K562 (cell line): Measurements from ENCODE around the gene CCNYL1. TPM values are rescaled to one million over a fixed set of nuclear protein-coding genes. Genes with fewer than 3 reads are reported as not detected.

Source experiments
- ETS1 ChIP-seq: conservative IDR thresholded peaks from 2 replicates; pipeline ENCODE4 v1.6.1; 2011; ENCODE audit warnings: low read depth, mild to moderate bottlenecking, low read length; ENCODE audit not compliant: control insufficient read depth
- FOXM1 ChIP-seq, 2 experiments: fragments of 450-650 bp in 1 of 2; sonication (generic) in 1 of 2; formaldehyde crosslinking in 1 of 2; IDR thresholded peaks; 2 replicates each; pipeline versions ENCODE4 v1.6.1 to v1.9.0; 2017 to 2022; ENCODE audit warnings: low read depth in 2 of 2, mild to moderate bottlenecking in 2 of 2, missing genetic modification reagents in 1 of 2, moderate library complexity in 1 of 2
- HDAC8 ChIP-seq: fragments of 450-650 bp; IDR thresholded peaks from 2 replicates; pipeline ENCODE4 v1.6.1; 2016; ENCODE audit warnings: mild to moderate bottlenecking, missing genetic modification characterization, moderate library complexity, missing compliant biosample characterization
- HMGN3 ChIP-seq: IDR thresholded peaks from 2 replicates; pipeline ENCODE4 v1.6.1; 2011; ENCODE audit warnings: borderline replicate concordance, low read depth, mild to moderate bottlenecking, mixed read lengths, low read length; ENCODE audit not compliant: insufficient read length; ENCODE audit errors: extremely low read depth
- HOMEZ ChIP-seq: fragments of 250-450 bp; sonication (Bioruptor Pico); IDR thresholded peaks from 2 replicates; pipeline ENCODE4 v1.4.0; 2020; ENCODE audit warnings: mild to moderate bottlenecking, moderate library complexity
- JUND ChIP-seq, 2 experiments: IDR thresholded peaks; 2 replicates in 1 of 2; 3 replicates in 1 of 2; pipeline ENCODE4 v1.6.1; 2011; ENCODE audit warnings: borderline replicate concordance in 2 of 2, low read depth in 2 of 2, low read length in 2 of 2, improper control_type of control experiment in 1 of 2, missing biosample characterization in 1 of 2, missing genetic modification characterization in 1 of 2, missing genetic modification reagents in 1 of 2
- LCOR ChIP-seq: sonication (generic); formaldehyde crosslinking; IDR thresholded peaks from 2 replicates; pipeline ENCODE4 v1.8.0; 2022; ENCODE audit warnings: mild to moderate bottlenecking, missing genetic modification reagents
- MCM5 ChIP-seq: fragments of 450-650 bp; IDR thresholded peaks from 2 replicates; pipeline ENCODE4 v1.6.1; 2016; ENCODE audit warnings: low read depth
- MECOM ChIP-seq: fragments of 250-450 bp; sonication (Bioruptor Pico); IDR thresholded peaks from 2 replicates; pipeline ENCODE4 v1.8.0; 2022; ENCODE audit warnings: inconsistent platforms
- MIER1 ChIP-seq: fragments of 450-650 bp; IDR thresholded peaks from 2 replicates; pipeline ENCODE4 v1.6.1; 2016; ENCODE audit warnings: antibody characterized with exemption, mild to moderate bottlenecking, low read depth
- NFE2L1 ChIP-seq: fragments of 450-650 bp; IDR thresholded peaks from 2 replicates; pipeline ENCODE4 v1.6.1; 2016; ENCODE audit warnings: missing genetic modification characterization, low read depth, mild to moderate bottlenecking, missing compliant biosample characterization, moderate library complexity, borderline replicate concordance
- RAD51 ChIP-seq: fragments of 450-650 bp; IDR thresholded peaks from 2 replicates; pipeline ENCODE4 v1.7.1; 2016; ENCODE audit warnings: low read depth, mild to moderate bottlenecking, borderline replicate concordance
- RCOR1 ChIP-seq, 2 experiments: IDR thresholded peaks; 2 replicates each; pipeline ENCODE4 v1.6.1; 2012; ENCODE audit warnings: low read depth in 2 of 2, low read length in 2 of 2, borderline replicate concordance in 1 of 2, improper control_type of control experiment in 1 of 2
- SIN3A ChIP-seq, 2 experiments: fragments of 150-350 bp in 1 of 2; IDR thresholded peaks; 2 replicates each; pipeline ENCODE4 v1.6.1; 2011 to 2016; ENCODE audit warnings: borderline replicate concordance in 2 of 2, low read depth in 2 of 2, low read length in 2 of 2, mild to moderate bottlenecking in 2 of 2, moderate library complexity in 2 of 2; ENCODE audit not compliant: control insufficient read depth in 1 of 2
- TGIF2 ChIP-seq: sonication (generic); formaldehyde crosslinking; IDR thresholded peaks from 2 replicates; pipeline ENCODE4 v1.8.1; 2022; ENCODE audit warnings: mild to moderate bottlenecking, missing genetic modification reagents, moderate library complexity
- ZEB2 ChIP-seq: fragments of 450-650 bp; IDR thresholded peaks from 2 replicates; pipeline ENCODE4 v1.6.1; 2016
- ZNF699 ChIP-seq: fragments of 250-450 bp; sonication (Bioruptor Pico); IDR thresholded peaks from 2 replicates; pipeline ENCODE4 v1.8.0; 2021; ENCODE audit warnings: mild to moderate bottlenecking, moderate library complexity; ENCODE audit not compliant: insufficient replicate concordance
- ZNF707 ChIP-seq: fragments of 250-450 bp; sonication (Bioruptor Pico); conservative IDR thresholded peaks from 2 replicates; pipeline ENCODE4 v1.8.0; 2022; ENCODE audit warnings: inconsistent platforms, mild to moderate bottlenecking, moderate library complexity
- polyA plus RNA-seq, 8 experiments: library from polyadenylated mRNA; depleted of rRNA in 4 of 8; stranded (reverse) in 5 of 8; unstranded in 3 of 8; fragments of >200 nt; fragmentation: Nextera tagmentation in 2 of 8; fragmentation: Illumina TruSeq in 1 of 8; extraction: Ambion mirVana in 2 of 8; extraction: Trizol in 1 of 8; gene quantifications; 2 replicates each; pipeline versions ENCODE4 v1.2.1 to v1.2.3, GENCODE V29; 2011 to 2014; ENCODE audit warnings: inconsistent platforms in 1 of 8, missing spikeins in 1 of 8
- total RNA-seq, 7 experiments: library from RNA; depleted of rRNA in 6 of 7; stranded (reverse); fragments of >200 nt in 6 of 7; fragmentation: Illumina TruSeq in 2 of 7; extraction: Trizol in 2 of 7; gene quantifications; 2 replicates each; pipeline versions ENCODE4 v1.2.1 to v1.2.3, GENCODE V29; 2011 to 2021; ENCODE audit warnings: low replicate concordance in 1 of 7
- TF ChIP-seq, protein P1 (sequence below): fragments of 250-450 bp; sonication (Bioruptor Pico); IDR thresholded peaks from 2 replicates; pipeline ENCODE4 v1.5.1; 2021; ENCODE audit warnings: mild to moderate bottlenecking
- TF ChIP-seq, protein P2 (sequence below): sonication (generic); formaldehyde crosslinking; IDR thresholded peaks from 2 replicates; pipeline ENCODE4 v1.8.1; 2023; ENCODE audit warnings: mild to moderate bottlenecking, missing genetic modification reagents

CCNYL1 gene
- total and polyA plus RNA-seq, 9 of the 15 experiments (the other 6 are each of a cell fraction or from before 2014, with no cell fraction given) = 1.9 to 7.5 (median 4.7) TPM

DNA sequence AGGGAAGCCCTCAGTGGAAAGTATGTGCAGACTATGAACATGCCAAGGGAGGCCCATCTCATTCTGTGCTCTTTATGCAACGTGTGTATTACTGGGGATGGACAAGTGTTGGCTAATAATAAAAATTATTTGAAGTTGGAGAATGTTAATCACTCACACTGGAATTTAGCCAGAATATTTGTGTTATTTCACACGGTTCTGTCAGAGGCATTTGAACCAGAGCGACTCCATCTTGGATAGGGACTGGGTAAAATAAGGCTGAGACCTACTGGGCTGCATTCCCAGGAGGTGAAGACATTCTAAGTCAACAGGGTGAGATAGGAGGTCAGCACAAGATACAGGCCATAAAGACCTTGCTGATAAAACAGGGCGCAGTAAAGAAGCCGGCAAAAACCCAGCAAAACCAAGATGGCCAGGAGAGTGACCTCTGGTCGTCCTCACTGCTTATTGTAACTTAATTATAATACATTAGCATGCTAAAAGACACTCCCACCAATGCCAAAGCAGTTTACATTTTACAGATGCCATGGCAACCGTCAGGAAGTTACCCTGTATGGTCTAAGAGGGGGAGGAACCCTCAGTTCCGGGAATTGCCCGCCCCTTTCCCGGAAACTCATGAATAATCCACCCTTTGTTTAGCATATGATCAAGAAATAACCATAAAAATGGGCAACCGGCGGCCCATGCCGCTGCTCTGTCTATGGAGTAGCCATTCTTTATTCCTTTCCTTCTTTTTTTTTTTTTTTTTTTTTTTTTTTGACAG is 60.8 kb downstream of the CCNYL1 start (continued):
- TF ChIP-seq ETS1 = no peak
- TF ChIP-seq ZEB2 = no peak
- peak; percentile 100 for TF ChIP-seq MECOM (CRISPR knock-in tag)
- TF ChIP-seq RCOR1 (IDR thresholded peaks at IDR 0.05; ENCODE audit: borderline replicate concordance in 1 of 2, low read depth in 2 of 2, low read length in 2 of 2) = no peak
- peak; percentile 99 for TF ChIP-seq HOMEZ
- TF ChIP-seq MIER1 = no peak
- TF ChIP-seq HMGN3 = no peak
- TF ChIP-seq NFE2L1 (tag) = peak; percentile 96
- peak; percentile 95 for TF ChIP-seq ZNF707
- TF ChIP-seq LCOR = no peak
- peak; percentile 95 for TF ChIP-seq ZNF699 (CRISPR knock-in tag)
- TF ChIP-seq HDAC8 (tag) = peak; percentile 100
- TF ChIP-seq MCM5 = no peak
- TF ChIP-seq, protein P1, sequence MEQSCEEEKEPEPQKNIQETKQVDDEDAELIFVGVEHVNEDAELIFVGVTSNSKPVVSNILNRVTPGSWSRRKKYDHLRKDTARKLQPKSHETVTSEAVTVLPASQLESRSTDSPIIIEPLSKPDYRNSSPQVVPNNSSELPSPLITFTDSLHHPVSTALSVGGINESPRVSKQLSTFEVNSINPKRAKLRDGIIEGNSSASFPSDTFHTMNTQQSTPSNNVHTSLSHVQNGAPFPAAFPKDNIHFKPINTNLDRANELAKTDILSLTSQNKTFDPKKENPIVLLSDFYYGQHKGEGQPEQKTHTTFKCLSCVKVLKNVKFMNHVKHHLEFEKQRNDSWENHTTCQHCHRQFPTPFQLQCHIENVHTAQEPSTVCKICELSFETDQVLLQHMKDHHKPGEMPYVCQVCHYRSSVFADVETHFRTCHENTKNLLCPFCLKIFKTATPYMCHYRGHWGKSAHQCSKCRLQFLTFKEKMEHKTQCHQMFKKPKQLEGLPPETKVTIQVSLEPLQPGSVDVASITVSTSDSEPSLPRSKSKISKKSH (CRISPR knock-in tag) = peak; percentile 93
- no peak; the same call in 1 of the 2 replicates for TF ChIP-seq JUND (IDR thresholded peaks at IDR 0.05; ENCODE audit: borderline replicate concordance, low read depth, low read length)
- TF ChIP-seq JUND (tag; IDR thresholded peaks at IDR 0.05; ENCODE audit: borderline replicate concordance, low read depth, low read length) = peak; percentile 96; the same call in 2 of the 3 replicates
- TF ChIP-seq, protein P2, sequence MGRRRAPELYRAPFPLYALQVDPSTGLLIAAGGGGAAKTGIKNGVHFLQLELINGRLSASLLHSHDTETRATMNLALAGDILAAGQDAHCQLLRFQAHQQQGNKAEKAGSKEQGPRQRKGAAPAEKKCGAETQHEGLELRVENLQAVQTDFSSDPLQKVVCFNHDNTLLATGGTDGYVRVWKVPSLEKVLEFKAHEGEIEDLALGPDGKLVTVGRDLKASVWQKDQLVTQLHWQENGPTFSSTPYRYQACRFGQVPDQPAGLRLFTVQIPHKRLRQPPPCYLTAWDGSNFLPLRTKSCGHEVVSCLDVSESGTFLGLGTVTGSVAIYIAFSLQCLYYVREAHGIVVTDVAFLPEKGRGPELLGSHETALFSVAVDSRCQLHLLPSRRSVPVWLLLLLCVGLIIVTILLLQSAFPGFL = no peak
- no peak for TF ChIP-seq TGIF2 (CRISPR knock-in tag)
- TF ChIP-seq SIN3A (IDR thresholded peaks at IDR 0.05; ENCODE audit: borderline replicate concordance in 2 of 2, control insufficient read depth in 1 of 2, low read depth in 2 of 2, low read length in 2 of 2) = no peak
- TF ChIP-seq FOXM1 (IDR thresholded peaks at IDR 0.05; ENCODE audit: low read depth) = no peak
- TF ChIP-seq FOXM1 (CRISPR knock-in tag; IDR thresholded peaks at IDR 0.05; ENCODE audit: low read depth) = no peak
- no peak for TF ChIP-seq RAD51
